Measurements from ENCODE around the gene PRKAR1B.

- TF ChIP-seq CTCF (IDR thresholded peaks at IDR 0.05; ENCODE audit: low read length) (no peak), EZH2 (IDR thresholded peaks at IDR 0.05; ENCODE audit: borderline replicate concordance, low read length) (no peak)
Measured at GRCh38 chr7:587767-588166, 139.3 kb downstream of the PRKAR1B start.

All from OCI-LY1 (cell line).